ENCODE results near the gene GPR171. TPM values are rescaled to one million over a fixed set of nuclear protein-coding genes. Genes with fewer than 3 reads are reported as not detected.

GPR171 gene
- total and polyA plus RNA-seq, 2 donors (not counting 1 experiment from before 2014, with no cell fraction given) = not detected

DNA sequence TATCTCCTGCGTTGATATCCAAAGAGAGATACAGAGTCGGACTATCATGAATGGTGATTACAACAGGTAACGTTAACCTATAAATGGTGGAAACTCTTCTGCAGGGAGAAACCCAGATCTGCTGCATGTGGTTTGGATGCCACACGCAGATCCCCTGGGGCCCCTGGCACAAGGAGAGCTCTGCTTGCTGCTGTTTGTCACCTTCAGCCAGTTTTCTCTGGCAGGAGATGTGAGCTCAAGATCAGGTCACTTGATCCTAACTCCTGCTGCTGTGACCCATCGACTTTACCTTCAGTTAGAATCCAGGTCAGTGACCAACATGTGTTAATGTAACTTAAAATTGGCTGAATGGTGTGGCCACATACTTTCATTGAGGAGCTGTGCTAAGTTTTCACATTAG, 23.8 kb upstream of the GPR171 start:
- Histone ChIP-seq H3K27ac (ENCODE audit: insufficient read depth, low read length) (no peak overlapping the region), H3K79me2 (ENCODE audit: control insufficient read depth, insufficient read depth, low read length) (no peaks in the 10 kb centered on the region), H3K4me3 (replicated peaks in 1 of 4; ENCODE audit: control extremely low read depth in 1 of 4, insufficient read depth in 1 of 4, low read depth in 3 of 4, low read length in 4 of 4) (no peak overlapping the region), H3K4me2 (ENCODE audit: extremely low read depth, insufficient read depth, low read length) (no peak overlapping the region), H3K9me3 (ENCODE audit: control insufficient read depth, insufficient read depth, low read depth, low read length) (no peaks in the 10 kb centered on the region), H4K20me1 (ENCODE audit: control insufficient read depth, extremely low read depth, insufficient read depth, low read length) (no peaks in the 10 kb centered on the region), H3K4me1 (ENCODE audit: control insufficient read depth, extremely low read depth, insufficient read depth, low read length) (peaks cover 27% of the 10 kb centered on the region), H3K27me3 (ENCODE audit: control insufficient read depth, insufficient read depth, low read length) (no peaks in the 10 kb centered on the region), H3K36me3 (ENCODE audit: control insufficient read depth, insufficient read depth, low read length) (no peaks in the 10 kb centered on the region), H2AFZ (ENCODE audit: low read length) (no peak overlapping the region), H3K9ac (ENCODE audit: insufficient read depth, low read length) (no peak overlapping the region)
- DNase-seq (ENCODE audit: low read depth in 2 of 2) = no peak
- TF ChIP-seq EZH2 (IDR thresholded peaks at IDR 0.05; ENCODE audit: low read length, missing control alignments) = no peak
- TF ChIP-seq, protein P1, sequence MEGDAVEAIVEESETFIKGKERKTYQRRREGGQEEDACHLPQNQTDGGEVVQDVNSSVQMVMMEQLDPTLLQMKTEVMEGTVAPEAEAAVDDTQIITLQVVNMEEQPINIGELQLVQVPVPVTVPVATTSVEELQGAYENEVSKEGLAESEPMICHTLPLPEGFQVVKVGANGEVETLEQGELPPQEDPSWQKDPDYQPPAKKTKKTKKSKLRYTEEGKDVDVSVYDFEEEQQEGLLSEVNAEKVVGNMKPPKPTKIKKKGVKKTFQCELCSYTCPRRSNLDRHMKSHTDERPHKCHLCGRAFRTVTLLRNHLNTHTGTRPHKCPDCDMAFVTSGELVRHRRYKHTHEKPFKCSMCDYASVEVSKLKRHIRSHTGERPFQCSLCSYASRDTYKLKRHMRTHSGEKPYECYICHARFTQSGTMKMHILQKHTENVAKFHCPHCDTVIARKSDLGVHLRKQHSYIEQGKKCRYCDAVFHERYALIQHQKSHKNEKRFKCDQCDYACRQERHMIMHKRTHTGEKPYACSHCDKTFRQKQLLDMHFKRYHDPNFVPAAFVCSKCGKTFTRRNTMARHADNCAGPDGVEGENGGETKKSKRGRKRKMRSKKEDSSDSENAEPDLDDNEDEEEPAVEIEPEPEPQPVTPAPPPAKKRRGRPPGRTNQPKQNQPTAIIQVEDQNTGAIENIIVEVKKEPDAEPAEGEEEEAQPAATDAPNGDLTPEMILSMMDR (conservative IDR thresholded peaks at IDR 0.05 in 1 of 2, IDR thresholded peaks at IDR 0.05 in 1 of 2; ENCODE audit: low read depth in 1 of 2, low read length in 2 of 2) = no peak

DNA sequence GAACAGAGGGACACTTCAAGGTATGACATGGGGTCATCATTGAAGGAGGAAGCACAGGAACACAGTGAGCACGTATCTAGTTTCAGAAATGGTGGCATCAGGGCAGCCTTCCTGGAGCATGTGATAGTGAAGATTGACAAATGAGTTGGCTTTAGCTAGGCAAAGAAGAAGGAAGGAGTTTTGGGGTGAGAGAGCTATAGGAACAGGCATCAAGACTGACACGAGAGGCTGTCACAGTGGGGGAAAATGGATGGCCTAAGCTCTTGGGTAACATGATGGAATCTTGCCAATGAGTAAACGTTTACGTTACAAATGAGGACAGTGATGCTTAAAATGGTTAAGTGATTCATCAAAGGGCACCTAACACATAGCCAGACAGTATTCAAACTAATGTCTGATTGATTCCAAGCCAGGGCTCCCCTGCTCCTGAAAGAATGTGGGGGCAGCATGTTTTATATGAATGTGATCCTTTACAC, 23.1 kb upstream of the GPR171 start:
- no peak overlapping the region for H3K4me2 ChIP-seq (ENCODE audit: extremely low read depth, insufficient read depth, low read length)
- H2AFZ ChIP-seq (ENCODE audit: low read length) = no peak overlapping the region

GRCh38 chr3:151225040-151225975, 22.3 kb upstream of the GPR171 start:
- Histone ChIP-seq H3K9ac (ENCODE audit: insufficient read depth, low read length) (no peak overlapping the region), H3K79me2 (ENCODE audit: control insufficient read depth, insufficient read depth, low read length) (no peaks in the 10 kb centered on the region), H3K27me3 (ENCODE audit: control insufficient read depth, insufficient read depth, low read length) (no peaks in the 10 kb centered on the region), H3K36me3 (ENCODE audit: control insufficient read depth, insufficient read depth, low read length) (no peaks in the 10 kb centered on the region), H2AFZ (ENCODE audit: low read length) (no peak overlapping the region), H3K9me3 (ENCODE audit: control insufficient read depth, insufficient read depth, low read depth, low read length) (no peaks in the 10 kb centered on the region), H3K4me3 (replicated peaks in 1 of 4; ENCODE audit: control extremely low read depth in 1 of 4, insufficient read depth in 1 of 4, low read depth in 3 of 4, low read length in 4 of 4) (no peak overlapping the region), H3K27ac (ENCODE audit: insufficient read depth, low read length) (no peak overlapping the region), H4K20me1 (ENCODE audit: control insufficient read depth, extremely low read depth, insufficient read depth, low read length) (no peaks in the 10 kb centered on the region), H3K4me2 (ENCODE audit: extremely low read depth, insufficient read depth, low read length) (no peak overlapping the region), H3K4me1 (ENCODE audit: control insufficient read depth, extremely low read depth, insufficient read depth, low read length) (peaks cover 27% of the 10 kb centered on the region)
- DNase-seq (ENCODE audit: low read depth in 2 of 2) = no peak
- TF ChIP-seq, protein P1 (conservative IDR thresholded peaks at IDR 0.05 in 1 of 2, IDR thresholded peaks at IDR 0.05 in 1 of 2; ENCODE audit: low read depth in 1 of 2, low read length in 2 of 2) = no peak
- no peak for TF ChIP-seq EZH2 (IDR thresholded peaks at IDR 0.05; ENCODE audit: low read length, missing control alignments)

More for the DNA sequence above, 23.1 kb upstream of the GPR171 start:
- Histone ChIP-seq H3K4me3 (replicated peaks in 1 of 4; ENCODE audit: control extremely low read depth in 1 of 4, insufficient read depth in 1 of 4, low read depth in 3 of 4, low read length in 4 of 4) (no peak overlapping the region), H3K9ac (ENCODE audit: insufficient read depth, low read length) (no peak overlapping the region), H3K36me3 (ENCODE audit: control insufficient read depth, insufficient read depth, low read length) (no peaks in the 10 kb centered on the region), H3K27me3 (ENCODE audit: control insufficient read depth, insufficient read depth, low read length) (no peaks in the 10 kb centered on the region), H3K79me2 (ENCODE audit: control insufficient read depth, insufficient read depth, low read length) (no peaks in the 10 kb centered on the region), H3K4me1 (ENCODE audit: control insufficient read depth, extremely low read depth, insufficient read depth, low read length) (peaks cover 27% of the 10 kb centered on the region), H3K27ac (ENCODE audit: insufficient read depth, low read length) (no peak overlapping the region), H3K9me3 (ENCODE audit: control insufficient read depth, insufficient read depth, low read depth, low read length) (no peaks in the 10 kb centered on the region), H4K20me1 (ENCODE audit: control insufficient read depth, extremely low read depth, insufficient read depth, low read length) (no peaks in the 10 kb centered on the region)
- TF ChIP-seq, protein P1 (conservative IDR thresholded peaks at IDR 0.05 in 1 of 2, IDR thresholded peaks at IDR 0.05 in 1 of 2; ENCODE audit: low read depth in 1 of 2, low read length in 2 of 2) = no peak
- no peak for TF ChIP-seq EZH2 (IDR thresholded peaks at IDR 0.05; ENCODE audit: low read length, missing control alignments)
- DNase-seq (ENCODE audit: low read depth in 2 of 2) = peak; percentile 72 to 92

All from fibroblast of lung (primary cell).